Measurements from ENCODE around the gene SURF4. TPM values are rescaled to one million over a fixed set of nuclear protein-coding genes. Genes with fewer than 3 reads are reported as not detected.

SURF4 gene
- total and polyA plus RNA-seq, 7 donors = 45.6 to 120 (median 68.1) TPM

- H3K36me3 ChIP-seq (ENCODE audit: insufficient read depth in 1 of 2, low read depth in 1 of 2) = peaks cover 13 to 79% of the 10 kb centered on the region in 2 donors
- peaks cover 20% of the 10 kb centered on the region for H3K4me1 ChIP-seq
- no peaks in the 10 kb centered on the region for H3K27me3 ChIP-seq (ENCODE audit: insufficient read depth in 3 of 3, low read length in 2 of 3)
- no peak overlapping the region for H3K4me3 ChIP-seq
- H3K9me3 ChIP-seq = no peaks in the 10 kb centered on the region
- no peak overlapping the region for H3K27ac ChIP-seq
- TF ChIP-seq CTCF (IDR thresholded peaks at IDR 0.05) = no peak
- ATAC-seq = peak in 3 of 4 donors; percentile 21 to 50 (median 26)
- intact Hi-C loops (cut with DNase I) = no loop called here
- 75 to 80% (median 75%) methylated on average over 15 of the region's 15 CpGs for WGBS, 3 donors
- DNase-seq = peak; percentile 61 to 74
Observed at GRCh38 chr9:133341369-133342068, 34.3 kb downstream of the SURF4 start.

GRCh38 chr9:133340916-133341315 lies 34.9 kb downstream of the SURF4 start:
- no peaks in the 10 kb centered on the region for H3K27me3 ChIP-seq (ENCODE audit: insufficient read depth in 3 of 3, low read length in 2 of 3)
- H3K4me1 ChIP-seq = peaks cover 14% of the 10 kb centered on the region
- no peak for DNase-seq
- H3K9me3 ChIP-seq = no peaks in the 10 kb centered on the region
- peaks cover 13 to 74% of the 10 kb centered on the region in 2 donors for H3K36me3 ChIP-seq (ENCODE audit: insufficient read depth in 1 of 2, low read depth in 1 of 2)
- no peak for ATAC-seq
- H3K4me3 ChIP-seq = no peak overlapping the region
- no peak overlapping the region for H3K27ac ChIP-seq
- WGBS, 3 donors = 63 to 71% (median 70%) methylated on average over 13 of the region's 13 CpGs
- intact Hi-C loops (cut with DNase I) = no loop called here
- no peak for TF ChIP-seq CTCF (IDR thresholded peaks at IDR 0.05)

DNA sequence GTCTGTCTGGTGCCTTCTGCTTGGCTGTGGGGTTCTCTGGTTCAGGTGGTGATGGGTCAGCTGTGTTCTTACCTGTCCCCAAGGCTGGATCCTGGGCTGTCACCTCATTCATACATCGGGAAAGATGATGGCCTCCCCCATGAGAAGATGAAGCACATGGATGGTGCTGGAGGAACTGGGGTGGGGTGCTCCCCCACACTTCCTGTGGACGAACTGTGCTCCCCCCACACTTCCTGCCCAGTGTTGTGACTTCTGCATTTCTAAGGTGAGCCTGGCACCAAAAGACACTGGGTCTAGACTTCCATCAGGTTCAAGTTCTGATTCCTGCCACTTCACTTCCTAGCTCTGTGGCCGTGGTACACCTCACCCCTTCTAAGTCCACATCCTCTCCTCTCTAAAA lies 35.6 kb downstream of the SURF4 start:
- 76 to 84% (median 83%) methylated on average over 3 of the region's 3 CpGs for WGBS, 3 donors
- DNase-seq (no peak), ATAC-seq (no peak)
- no peaks in the 10 kb centered on the region for H3K9me3 ChIP-seq
- H3K4me1 ChIP-seq = peaks cover 15% of the 10 kb centered on the region
- TF ChIP-seq CTCF (IDR thresholded peaks at IDR 0.05) = no peak
- peaks cover 13 to 68% of the 10 kb centered on the region in 2 donors for H3K36me3 ChIP-seq (ENCODE audit: insufficient read depth in 1 of 2, low read depth in 1 of 2)
- intact Hi-C loops (cut with DNase I) = no loop called here
- H3K27ac ChIP-seq = no peak overlapping the region
- H3K27me3 ChIP-seq (ENCODE audit: insufficient read depth in 3 of 3, low read length in 2 of 3) = no peaks in the 10 kb centered on the region
- H3K4me3 ChIP-seq = no peak overlapping the region

DNA sequence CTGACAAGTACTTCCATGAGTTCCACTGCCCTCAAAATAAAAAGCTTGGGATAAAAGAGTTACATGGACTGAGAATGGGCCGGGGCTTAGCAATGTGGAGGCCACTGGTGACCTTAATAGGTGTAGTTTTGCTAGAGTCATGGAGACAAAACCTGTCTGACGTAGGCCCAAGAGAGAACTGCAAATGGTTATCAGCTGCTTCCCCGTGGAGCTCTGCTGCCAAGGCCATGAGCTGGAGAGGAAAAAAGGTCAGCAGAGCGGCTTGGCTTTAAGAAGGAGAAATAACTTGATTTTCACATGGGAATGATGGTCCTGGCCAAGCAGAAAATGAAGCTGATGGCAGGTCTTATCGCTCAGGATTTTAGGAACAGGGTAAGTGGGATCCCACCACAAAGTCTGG lies 36.2 kb downstream of the SURF4 start:
- Histone ChIP-seq H3K27me3 (ENCODE audit: insufficient read depth in 3 of 3, low read length in 2 of 3) (no peaks in the 10 kb centered on the region), H3K4me1 (peaks cover 21% of the 10 kb centered on the region), H3K4me3 (no peak overlapping the region), H3K9me3 (no peaks in the 10 kb centered on the region), H3K36me3 (ENCODE audit: insufficient read depth in 1 of 2, low read depth in 1 of 2) (peaks cover 13 to 66% of the 10 kb centered on the region in 2 donors), H3K27ac (peak overlapping the region; percentile 58)
- no peak for DNase-seq
- intact Hi-C loops (cut with DNase I) = loop anchor here (5.0 to 10.0 kb wide), 2 partner anchors 38 to 295 kb away; partner anchors contain the start of genes STKLD1 (in 1 of the 2) and SURF4 (in 1 of the 2)
- WGBS, 3 donors = 63 to 87% (median 80%) methylated on average over 5 of the region's 5 CpGs
- TF ChIP-seq CTCF (IDR thresholded peaks at IDR 0.05) = no peak
- ATAC-seq = no peak

All from psoas muscle (tissue), 8 donors.